GM18870 (cell line): Measurements from ENCODE around the gene KAZALD1.

ENCODE experiments used
- ATAC-seq: cut with Tn5 transposase; IDR thresholded peaks from one replicate; pipeline ENCODE4 v1.9.1; 2021; ENCODE audit warnings: moderate library complexity; ENCODE audit not compliant: unreplicated experiment

KAZALD1 gene, protein sequence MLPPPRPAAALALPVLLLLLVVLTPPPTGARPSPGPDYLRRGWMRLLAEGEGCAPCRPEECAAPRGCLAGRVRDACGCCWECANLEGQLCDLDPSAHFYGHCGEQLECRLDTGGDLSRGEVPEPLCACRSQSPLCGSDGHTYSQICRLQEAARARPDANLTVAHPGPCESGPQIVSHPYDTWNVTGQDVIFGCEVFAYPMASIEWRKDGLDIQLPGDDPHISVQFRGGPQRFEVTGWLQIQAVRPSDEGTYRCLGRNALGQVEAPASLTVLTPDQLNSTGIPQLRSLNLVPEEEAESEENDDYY

DNA sequence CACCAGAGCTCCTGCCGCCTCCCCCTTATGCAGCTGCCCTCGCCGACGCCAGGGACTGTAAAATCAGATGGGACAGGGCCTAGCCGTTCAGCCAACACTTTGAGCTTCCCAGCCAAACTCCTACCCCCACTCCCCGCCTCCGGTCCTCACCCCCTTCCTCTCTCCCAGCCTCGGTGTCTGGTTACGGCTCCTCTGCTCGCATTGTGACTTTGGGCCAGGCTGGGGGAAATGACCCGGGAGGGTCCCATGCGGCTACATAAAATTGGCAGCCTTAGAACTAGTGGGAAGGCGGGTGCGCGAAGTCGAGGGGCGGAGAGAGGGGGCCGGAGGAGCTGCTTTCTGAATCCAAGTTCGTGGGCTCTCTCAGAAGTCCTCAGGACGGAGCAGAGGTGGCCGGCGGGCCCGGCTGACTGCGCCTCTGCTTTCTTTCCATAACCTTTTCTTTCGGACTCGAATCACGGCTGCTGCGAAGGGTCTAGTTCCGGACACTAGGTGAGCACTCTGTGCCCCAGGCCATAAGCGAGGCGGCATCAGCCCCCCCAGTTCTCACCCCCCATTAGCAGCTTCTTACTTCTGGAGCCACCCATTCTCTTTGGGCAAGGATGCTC is at the start of gene KAZALD1:
KAZALD1 (plus strand) TSS at position 366 of the 608 bp plus-strand sequence. CDS start 604 bp downstream, outside the sequence.
- ATAC-seq: no peak

DNA sequence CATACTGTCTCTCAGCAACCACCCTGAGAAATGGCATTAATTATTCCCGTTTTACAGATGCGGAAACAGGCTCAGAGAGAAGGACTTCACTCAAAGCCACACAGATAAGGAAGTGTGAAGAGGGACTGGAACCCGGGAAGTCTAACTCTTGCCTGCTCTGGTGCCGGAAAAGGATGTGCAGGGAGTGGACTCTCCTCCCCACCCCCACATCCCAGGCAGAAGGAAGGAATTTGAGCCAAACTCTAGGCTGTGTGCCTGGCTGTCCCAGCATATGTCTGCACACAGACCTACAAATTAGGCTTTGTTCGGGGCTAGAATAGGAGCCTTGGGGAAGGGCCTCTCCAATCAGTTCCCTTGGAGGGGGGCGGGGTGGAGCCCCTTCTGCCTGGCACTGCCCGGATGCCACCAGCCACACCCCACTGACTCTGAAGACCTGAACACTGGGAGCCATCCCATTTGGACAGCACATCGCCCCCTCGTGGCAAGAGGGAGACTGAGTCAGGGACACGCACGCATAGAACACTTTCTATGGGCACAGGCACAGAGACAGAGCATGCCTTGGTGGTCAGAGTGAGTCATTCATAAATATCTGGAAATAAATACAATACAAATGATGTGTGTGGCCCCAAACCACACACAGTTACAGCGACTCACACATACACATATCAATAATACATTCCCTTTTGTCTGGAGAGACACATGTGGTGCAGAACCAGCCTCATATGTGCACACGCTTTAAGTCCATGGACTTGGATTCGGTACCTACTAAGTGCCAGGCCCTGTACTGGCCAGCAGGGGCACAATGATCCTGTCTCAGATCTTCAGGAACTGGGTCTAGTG is 49.0 kb upstream of the KAZALD1 start:
- ATAC-seq: peak; percentile 86

DNA sequence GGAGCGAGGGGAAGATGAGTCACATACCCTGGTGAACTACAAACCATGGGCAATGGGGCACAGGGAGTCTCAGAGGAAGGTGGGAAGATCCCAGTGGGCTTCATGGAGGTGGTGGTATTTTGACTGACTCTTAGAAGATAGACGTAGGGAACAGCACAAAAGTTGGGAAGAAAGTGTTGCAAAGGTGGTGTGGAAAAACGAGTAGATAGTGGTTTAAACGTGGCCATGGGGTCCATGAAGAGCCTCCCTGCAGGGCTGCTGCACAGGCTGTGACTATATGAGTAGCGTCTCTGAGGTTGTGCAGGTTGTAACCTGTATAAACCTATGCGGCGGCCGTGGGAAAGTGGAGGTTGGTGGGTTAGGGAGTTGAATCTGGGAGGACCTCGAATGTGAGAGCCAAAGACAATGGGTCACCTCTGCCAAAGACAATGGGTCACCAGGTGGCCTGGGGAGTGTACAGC is 48.4 kb upstream of the KAZALD1 start:
- no peak for ATAC-seq

DNA sequence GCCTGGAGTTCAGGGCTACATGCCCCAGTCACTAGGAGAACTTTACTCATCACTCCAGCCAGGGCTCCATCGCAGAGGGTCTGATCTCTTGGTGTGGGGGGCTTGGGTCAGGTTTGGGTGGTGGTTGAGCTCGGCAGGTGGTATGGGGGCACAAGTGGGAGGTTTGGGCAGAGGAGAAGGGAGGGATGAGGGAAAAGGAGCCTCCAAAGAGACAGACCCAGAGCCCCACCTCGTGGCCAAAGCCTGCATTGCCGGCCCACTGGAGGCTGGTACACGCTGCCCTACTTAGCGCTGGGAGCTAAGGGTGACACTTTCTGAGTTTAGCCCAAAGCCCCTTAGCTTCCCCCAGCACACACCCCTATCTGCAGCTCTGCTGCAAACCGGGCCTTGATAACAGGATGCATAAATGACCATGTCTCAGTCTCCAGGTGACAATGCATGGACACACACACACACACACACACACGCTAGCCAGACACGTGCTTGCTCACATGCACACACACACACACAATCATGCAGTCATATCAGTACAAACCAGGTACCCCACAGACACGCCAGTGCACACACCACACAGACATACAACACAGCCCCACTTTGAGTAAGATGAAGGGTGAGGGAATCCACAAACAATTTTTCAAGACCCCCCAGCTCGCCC is 47.4 kb upstream of the KAZALD1 start:
- ATAC-seq: no peak

DNA sequence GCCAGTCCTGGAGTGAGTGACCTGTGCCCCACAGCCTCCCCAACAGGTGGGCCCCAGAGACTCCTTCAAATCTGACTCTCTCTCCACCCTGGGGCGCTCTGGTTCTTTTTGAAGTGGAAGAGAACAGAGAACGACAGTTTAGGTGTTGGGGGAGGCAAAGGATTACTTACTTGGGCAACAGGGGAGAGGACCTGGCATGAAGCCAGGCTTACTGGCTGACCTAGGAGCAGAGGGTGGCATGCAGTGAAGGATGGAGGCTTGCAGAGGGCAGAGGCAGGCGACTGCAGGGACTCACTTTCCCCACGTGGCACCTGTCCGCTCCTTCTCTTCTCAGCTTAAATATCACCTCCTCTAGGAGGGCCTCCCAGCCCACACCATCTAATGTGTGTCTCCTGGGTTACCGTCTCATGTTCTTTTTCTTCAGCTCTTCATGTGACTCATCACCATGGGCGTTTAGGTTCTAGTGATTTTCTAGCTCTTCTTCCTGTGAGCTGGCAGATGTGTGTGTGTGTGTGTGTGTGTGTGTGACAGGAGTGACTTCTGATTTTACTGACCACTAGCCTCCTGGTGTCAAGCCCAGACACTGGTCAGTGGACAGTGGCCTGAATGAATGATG is 46.7 kb upstream of the KAZALD1 start:
- ATAC-seq: no peak

DNA sequence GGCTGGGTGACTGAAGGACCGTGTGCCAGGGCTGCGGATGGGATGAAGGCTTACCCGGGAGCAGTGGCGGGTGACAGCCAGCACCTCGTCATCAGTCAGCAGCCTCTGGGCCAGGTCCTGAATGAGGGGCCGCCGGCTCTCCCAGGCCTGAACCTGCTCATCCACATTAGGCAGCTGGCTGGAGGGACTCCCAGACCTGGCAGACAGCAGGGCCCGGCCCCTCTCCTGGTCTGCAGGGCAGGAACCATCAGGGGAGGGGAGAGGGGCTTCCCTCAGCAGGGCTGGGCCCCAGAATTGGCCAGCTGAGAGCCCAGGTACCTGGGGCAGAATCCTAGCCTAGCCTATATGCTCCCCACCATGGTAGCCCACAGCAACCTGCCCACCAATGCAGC is 46.2 kb upstream of the KAZALD1 start:
- ATAC-seq: no peak

DNA sequence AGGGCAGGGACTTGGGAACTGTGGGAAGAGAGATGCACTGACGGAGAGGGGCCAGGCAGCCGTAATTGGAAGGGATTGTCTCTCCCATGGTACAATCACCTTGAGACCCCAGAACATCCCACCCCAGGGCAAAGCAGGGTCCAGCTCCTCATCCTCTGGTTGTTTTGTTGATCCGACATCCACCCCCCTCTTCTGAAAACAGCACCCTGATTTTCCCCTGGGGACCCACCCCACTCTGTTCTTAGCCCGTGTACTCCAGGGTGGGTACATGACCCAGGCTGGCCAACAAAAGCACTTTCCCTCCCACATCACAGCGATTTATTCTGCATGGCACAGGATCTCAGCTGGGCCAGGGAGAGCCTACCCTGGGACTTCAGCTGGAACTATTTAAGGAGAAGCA is 45.0 kb upstream of the KAZALD1 start:
- ATAC-seq: no peak

DNA sequence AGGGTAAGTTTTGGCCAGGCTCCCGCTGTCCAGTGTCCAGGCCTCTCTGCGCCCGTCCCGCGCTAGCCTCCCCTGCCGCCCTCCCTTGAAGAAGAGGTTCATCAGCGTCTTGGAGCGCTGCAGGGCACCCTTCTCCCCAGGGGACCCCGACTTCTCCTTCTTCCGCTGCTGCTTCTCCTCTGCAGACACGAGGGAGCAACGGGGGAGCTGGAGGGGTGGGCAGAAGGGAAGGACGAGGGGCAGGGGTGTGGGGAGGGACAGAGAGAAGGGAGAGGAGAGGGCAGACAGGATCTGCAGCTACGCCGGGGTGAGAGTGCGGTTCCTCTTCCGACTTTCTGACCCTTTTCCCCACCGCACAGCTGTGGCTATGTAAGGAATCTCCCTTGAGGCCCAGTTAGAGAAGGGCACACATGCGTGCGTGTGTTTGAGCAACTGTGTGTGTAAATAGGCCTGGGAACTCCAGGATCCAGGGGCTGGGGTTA is 43.6 kb upstream of the KAZALD1 start:
- no peak for ATAC-seq

DNA sequence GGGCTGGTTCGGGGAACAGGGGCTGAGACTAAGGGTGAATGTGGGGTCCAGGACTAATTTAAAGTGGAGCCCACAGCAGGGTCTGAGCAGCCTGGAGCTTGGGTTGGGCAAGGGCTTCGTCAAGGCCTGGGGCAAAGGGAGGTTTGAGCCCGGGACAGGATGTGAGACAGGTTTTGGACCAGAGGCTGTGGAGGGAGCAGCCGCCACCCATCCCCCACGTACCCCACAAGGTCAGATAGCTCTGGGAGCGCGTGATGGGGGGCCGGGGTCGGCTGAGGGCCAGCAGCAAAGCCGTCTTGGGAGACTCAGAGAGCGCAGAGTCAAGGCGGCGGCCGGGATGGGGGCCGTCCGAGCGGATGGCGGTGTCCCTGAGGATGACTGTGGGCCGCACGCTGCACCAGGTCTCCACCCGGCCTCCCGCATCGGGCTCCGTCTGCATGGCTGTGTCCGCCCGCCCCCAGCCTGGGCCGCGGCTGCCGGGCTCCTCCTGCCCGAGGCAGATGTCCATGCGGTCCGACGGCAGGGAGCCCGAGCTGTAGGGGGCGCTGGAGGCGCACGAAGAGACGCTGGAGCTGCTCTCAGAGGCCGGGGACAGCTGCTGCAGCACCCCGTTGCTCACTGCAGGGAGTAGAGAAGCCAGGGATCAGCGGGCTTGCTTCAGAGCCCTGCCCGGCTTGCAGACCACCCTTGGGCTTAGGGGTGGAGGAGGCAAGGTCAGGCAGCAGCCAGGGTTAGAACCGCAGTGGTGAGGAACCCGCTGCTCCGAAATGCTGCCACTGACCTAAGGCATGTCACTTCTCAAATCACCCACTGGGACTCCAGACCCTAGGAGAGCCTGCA is 43.0 kb upstream of the KAZALD1 start:
- no peak for ATAC-seq

DNA sequence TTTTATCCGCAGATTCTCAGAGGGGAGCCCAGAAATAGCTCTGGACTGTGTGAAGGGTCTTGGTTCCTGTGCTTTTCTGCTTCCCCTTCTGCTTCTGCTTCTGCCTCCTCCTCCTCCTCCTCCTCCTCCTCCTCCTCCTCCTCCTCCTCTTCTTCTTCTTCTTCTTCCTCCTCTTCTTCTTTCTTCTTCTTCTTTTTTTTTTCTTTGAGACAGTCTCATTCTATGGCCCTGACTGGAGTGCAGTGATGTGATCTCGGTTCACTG is 42.4 kb upstream of the KAZALD1 start:
- no peak for ATAC-seq

DNA sequence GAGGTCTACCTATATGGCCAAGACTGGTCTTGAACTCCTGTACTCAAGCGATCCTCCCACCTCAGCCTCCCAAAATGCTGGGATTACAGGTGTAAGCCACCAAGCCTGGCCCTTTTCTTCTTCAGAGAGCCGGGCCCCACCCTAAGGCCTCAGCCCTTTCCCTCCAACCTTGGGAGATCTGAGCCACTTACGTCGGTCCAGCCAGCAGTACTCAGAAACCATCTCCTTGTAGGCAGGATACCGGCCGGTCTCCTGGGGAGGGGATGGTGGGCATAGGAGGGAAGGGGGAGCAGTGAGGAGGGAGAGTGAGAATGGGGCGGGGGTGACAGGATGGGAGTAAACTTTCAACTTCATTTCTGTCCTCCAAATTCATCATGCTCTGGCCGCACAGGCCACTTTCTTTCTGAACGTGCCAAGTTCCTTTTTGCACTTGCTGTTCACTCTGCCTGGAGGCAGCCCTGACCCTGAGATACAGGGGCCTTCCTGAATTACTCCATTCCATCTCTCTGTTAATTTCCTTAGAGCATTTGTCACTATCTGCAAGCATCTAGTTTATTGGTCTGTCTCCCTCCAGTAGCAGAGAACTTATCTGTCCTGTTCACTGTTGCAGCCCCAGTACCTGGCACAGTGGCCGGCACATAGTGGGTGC is 41.2 kb upstream of the KAZALD1 start:
- no peak for ATAC-seq

DNA sequence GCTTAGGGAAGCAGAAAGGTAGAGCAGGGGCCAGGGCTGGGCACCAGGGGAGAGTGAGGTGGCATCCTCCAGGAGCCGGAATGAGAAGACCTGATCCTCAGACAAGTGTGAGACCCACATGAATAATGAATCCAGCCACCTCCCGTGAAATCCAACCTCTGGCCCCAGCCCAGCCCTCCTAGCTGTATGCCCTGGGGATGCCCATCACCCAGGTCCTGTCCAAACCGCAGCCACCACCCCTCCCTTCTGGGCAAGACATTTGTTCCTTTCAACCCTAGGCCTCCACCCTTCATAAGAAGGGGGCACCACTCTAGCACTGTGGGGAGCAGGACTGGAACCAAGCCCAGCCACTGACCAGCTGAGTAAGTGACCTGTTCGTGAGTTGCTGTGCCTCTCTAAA is 40.5 kb upstream of the KAZALD1 start:
- no peak for ATAC-seq

DNA sequence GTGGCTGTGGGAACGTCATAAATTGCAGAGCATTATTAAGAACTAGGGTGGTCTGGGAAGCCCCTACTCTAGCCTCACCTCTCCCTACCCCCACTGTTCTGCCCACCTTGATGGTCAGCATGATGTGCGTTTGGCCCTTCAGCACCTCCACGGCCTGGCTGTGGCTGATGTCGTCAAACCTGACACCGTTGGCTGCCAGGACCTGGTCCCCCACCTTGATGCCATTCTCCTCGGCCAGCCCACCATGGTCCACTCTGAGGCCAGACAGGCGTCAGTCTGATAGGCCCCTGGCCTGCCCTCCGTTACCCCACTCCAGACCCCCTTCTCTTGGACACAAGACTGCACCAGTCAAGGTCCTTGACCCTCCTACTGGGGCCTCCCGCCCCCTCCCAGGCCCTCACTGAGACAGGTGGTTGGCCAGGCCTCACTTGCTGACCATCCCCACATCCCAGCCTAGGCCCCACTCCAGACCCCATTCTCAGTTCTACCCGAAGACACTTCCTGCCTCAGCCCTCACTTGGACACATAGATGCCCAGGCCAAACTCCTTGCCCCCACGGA is 40.0 kb upstream of the KAZALD1 start:
- no peak for ATAC-seq

DNA sequence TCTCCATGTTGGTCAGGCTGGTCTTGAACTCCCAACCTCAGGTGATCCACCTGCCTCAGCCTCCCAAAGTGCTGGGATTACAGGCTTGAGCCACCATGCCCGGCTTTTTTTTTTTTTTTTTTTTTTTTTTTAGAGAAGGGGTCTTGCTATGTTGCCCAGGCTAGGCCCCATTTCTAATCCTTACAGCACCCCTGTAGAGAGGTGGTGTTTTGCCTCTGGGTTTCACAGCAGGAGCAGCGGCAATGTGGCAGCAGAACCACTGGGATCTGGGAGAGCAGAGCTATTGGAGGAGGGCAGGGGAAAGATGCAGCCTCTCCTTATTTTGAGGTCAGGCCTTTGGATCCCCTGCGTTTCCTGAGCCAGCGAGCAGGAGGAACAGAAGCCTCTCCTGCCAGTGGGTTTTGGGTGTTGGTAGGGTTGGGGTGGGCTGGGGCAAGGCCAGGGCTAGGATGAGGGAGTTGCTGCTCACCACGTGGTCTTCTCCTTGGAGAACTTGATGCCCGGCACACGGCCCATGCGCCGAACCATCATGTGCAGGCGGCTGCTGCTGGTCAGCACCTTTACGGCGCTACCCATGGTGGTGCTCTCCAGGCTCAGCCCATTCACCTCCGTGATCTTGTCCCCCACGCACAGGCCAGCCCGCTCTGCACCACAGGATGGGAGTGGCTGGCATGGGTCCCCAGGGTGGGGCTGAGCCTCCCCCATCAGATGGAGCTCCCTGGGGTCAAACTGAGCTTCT is 38.7 kb upstream of the KAZALD1 start:
- ATAC-seq: no peak

DNA sequence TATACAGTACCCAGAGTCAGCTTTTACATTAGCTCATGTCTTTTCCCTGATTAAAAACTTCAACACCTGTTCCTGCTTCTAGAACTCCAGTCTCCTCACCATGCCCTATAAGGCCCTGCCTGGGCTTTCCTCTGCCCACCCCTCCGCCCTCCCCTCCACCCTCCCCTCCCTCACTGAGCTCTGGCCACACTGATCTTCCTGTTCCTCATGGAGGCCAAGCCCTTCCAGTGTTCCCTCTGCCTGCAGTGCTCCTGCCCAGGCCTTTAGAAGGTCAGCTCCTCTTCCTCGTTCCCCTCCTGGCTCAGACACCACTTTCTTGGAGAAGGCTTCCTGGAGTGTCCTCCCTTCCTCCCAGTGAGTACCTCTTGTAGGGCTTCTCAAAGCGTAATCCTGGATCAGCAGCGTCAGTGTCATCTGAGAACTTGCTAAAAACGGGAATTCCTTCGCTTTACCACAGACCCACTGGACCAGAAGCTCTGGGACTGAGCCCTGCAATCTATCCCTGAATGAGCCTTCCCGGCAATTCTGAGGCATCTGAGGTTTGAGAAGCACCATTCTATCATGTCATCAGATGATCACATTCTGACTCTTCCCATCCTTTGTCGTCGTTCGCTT is 34.6 kb upstream of the KAZALD1 start:
- no peak for ATAC-seq

DNA sequence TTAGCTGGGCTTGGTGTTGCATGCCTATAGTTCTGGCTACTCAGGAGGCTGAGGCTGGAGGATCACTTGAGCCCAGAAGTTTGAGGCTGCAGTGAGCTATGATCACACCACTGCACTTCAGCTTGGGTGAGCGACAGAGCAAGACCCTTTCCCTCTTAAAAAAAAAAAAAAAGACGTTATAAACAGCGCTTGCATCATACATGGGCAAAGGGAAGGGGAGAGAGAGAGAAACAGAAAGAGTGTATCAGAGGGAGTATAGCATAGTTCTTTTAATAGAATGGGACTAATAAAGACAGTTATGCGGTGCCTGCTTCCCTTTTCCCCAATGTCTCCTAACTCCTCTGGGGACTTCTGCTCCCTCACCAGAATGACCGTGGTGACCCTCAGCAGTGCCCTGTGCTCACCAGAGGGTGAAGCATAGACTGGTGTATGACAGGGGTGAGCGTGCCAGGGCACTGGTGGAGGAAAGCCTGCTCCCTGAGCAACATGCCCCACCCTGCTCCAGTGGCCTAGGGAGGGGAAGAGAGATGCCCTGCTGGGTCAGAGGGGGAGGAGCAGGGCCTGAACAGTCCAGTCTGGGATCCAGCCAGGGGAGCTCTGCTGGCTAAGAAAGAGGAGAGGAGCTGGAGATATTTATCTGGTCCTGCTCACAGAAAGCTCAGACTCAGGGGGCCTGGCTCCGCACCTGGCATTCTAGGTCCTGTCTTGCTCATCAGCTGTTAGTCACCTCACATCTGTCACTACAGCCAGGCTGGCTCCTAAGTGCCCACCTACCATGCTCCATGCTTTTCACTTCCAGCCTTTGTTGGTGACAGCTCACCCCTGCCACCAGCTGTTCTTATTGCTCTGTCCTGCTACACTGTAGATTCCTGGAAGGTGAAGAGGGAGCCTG is 33.1 kb upstream of the KAZALD1 start:
- ATAC-seq: no peak
